WTC11 (cell line): ENCODE measurements around the gene UBP1.

ENCODE experiments used
- JUN ChIP-seq: sonication (generic); formaldehyde crosslinking; IDR thresholded peaks from 2 replicates; pipeline ENCODE4 v1.8.0; 2023; ENCODE audit warnings: mild to moderate bottlenecking, missing genetic modification reagents
- MAX ChIP-seq: sonication (generic); formaldehyde crosslinking; IDR thresholded peaks from 2 replicates; pipeline ENCODE4 v1.8.0; 2022; ENCODE audit warnings: mild to moderate bottlenecking, missing genetic modification reagents
- RELA ChIP-seq: sonication (generic); formaldehyde crosslinking; IDR thresholded peaks from 2 replicates; pipeline ENCODE4 v1.8.1; 2022; ENCODE audit warnings: missing genetic modification reagents, mild to moderate bottlenecking, borderline replicate concordance
- ZNF396 ChIP-seq: fragments of 250-450 bp; sonication (Bioruptor Pico); IDR thresholded peaks from 2 replicates; pipeline ENCODE4 v1.8.0; 2021; ENCODE audit warnings: mild to moderate bottlenecking, moderate library complexity, borderline replicate concordance

- TF ChIP-seq ZNF396 (no peak), MAX (CRISPR knock-in tag) (no peak), RELA (CRISPR knock-in tag) (no peak), JUN (CRISPR knock-in tag) (no peak)
Observed at GRCh38 chr3:33488683-33489082, 48.5 kb upstream of the UBP1 start.
